GM23338 (cell line): Measurements from ENCODE around the gene MMD. TPM values are rescaled to one million over a fixed set of nuclear protein-coding genes. Genes with fewer than 3 reads are reported as not detected.

ENCODE experiments used
- ATAC-seq: fragments of 200-7000 bp; cut with Tn5 transposase; 3 replicates; pipeline ENCODE4 v1.9.1; 2020
- DNase-seq: peaks from one replicate; pipeline ENCODE4 v3.0.0-alpha.2; 2015; ENCODE audit warnings: low spot score
- H2AFZ ChIP-seq: fragments of 200-600 bp; sonication (generic); 2 replicates; pipeline ENCODE4 v1.8.0; 2016; ENCODE audit warnings: antibody characterized with exemption, mild to moderate bottlenecking, moderate library complexity
- H3F3A ChIP-seq: fragments of 200-600 bp; sonication (generic); replicated peaks from 2 replicates; pipeline ENCODE4 v1.8.0; 2017; ENCODE audit warnings: antibody characterized with exemption, mixed run types, low read depth
- H3K27ac ChIP-seq: fragments of 200-600 bp; sonication (generic); 2 replicates; pipeline ENCODE4 v1.6.1; 2016; ENCODE audit warnings: low read depth
- H3K27me3 ChIP-seq: fragments of 200-600 bp; sonication (generic); 2 replicates; pipeline ENCODE4 v1.8.0; 2016; ENCODE audit warnings: mild to moderate bottlenecking, mixed run types, moderate library complexity; ENCODE audit not compliant: insufficient read depth
- H3K36me3 ChIP-seq: fragments of 200-600 bp; sonication (generic); 2 replicates; pipeline ENCODE4 v1.8.0; 2016; ENCODE audit warnings: mild to moderate bottlenecking; ENCODE audit not compliant: insufficient read depth
- H3K4me1 ChIP-seq: fragments of 200-600 bp; sonication (generic); 2 replicates; pipeline ENCODE4 v1.8.0; 2016; ENCODE audit warnings: mild to moderate bottlenecking, moderate library complexity; ENCODE audit not compliant: insufficient read depth
- H3K4me2 ChIP-seq: fragments of 200-600 bp; sonication (generic); 2 replicates; pipeline ENCODE4 v1.7.1; 2017; ENCODE audit warnings: mixed run types
- H3K4me3 ChIP-seq: fragments of 200-600 bp; sonication (generic); 2 replicates; pipeline ENCODE4 v1.6.1; 2016; ENCODE audit warnings: mixed run types
- H3K79me2 ChIP-seq: fragments of 200-600 bp; sonication (generic); replicated peaks from 2 replicates; pipeline ENCODE4 v1.8.0; 2017; ENCODE audit warnings: mild to moderate bottlenecking; ENCODE audit not compliant: insufficient read depth
- H3K9me2 ChIP-seq: fragments of 200-600 bp; sonication (generic); 2 replicates; pipeline ENCODE4 v1.8.0; 2017; ENCODE audit not compliant: insufficient read depth
- H4K20me1 ChIP-seq: fragments of 200-600 bp; sonication (generic); replicated peaks from 2 replicates; pipeline ENCODE4 v1.8.0; 2017; ENCODE audit warnings: mild to moderate bottlenecking; ENCODE audit not compliant: insufficient read depth
- H3K27ac Mint-ChIP-seq: 2 replicates; pipeline ENCODE4 v1.8.0; 2020; ENCODE audit warnings: inconsistent platforms, mild to moderate bottlenecking, moderate library complexity, mixed read lengths
- H3K27me3 Mint-ChIP-seq: 3 replicates; pipeline ENCODE4 v1.8.0; 2022; ENCODE audit warnings: low read depth, mild to moderate bottlenecking, moderate library complexity, mixed read lengths, inconsistent platforms; ENCODE audit not compliant: insufficient read depth, poor library complexity
- H3K36me3 Mint-ChIP-seq: 3 replicates; pipeline ENCODE4 v1.8.0; 2021; ENCODE audit warnings: low read depth, mild to moderate bottlenecking, inconsistent platforms, moderate library complexity, mixed read lengths
- H3K4me1 Mint-ChIP-seq: 3 replicates; pipeline ENCODE4 v1.8.0; 2020; ENCODE audit warnings: mild to moderate bottlenecking, inconsistent platforms, mixed read lengths
- H3K4me3 Mint-ChIP-seq: 3 replicates; pipeline ENCODE4 v1.8.0; 2021; ENCODE audit warnings: moderate library complexity, mild to moderate bottlenecking, inconsistent platforms, mixed read lengths
- H3K9me3 Mint-ChIP-seq: 3 replicates; pipeline ENCODE4 v1.8.0; 2020; ENCODE audit warnings: moderate library complexity, mild to moderate bottlenecking, inconsistent platforms, mixed read lengths
- CTCF ChIP-seq, 2 experiments: fragments of 200-600 bp in 1 of 2; sonication (generic) in 1 of 2; conservative IDR thresholded peaks; 2 replicates each; pipeline versions ENCODE4 v1.5.1 to v1.6.1; 2016 to 2017; ENCODE audit warnings: antibody characterized with exemption in 2 of 2, low read depth in 2 of 2, mild to moderate bottlenecking in 2 of 2, moderate library complexity in 1 of 2
- ETS1 ChIP-seq: IDR thresholded peaks from 2 replicates; pipeline ENCODE4 v1.6.1; 2016; ENCODE audit warnings: antibody characterized with exemption
- EZH2phosphoT487 ChIP-seq: fragments of 200-600 bp; sonication (generic); IDR thresholded peaks from one replicate; pipeline ENCODE4 v1.8.1; 2018; ENCODE audit warnings: antibody characterized with exemption; ENCODE audit not compliant: unreplicated experiment
- JUNB ChIP-seq: IDR thresholded peaks from one replicate; pipeline ENCODE4 v1.6.1; 2016; ENCODE audit warnings: antibody characterized with exemption; ENCODE audit not compliant: unreplicated experiment
- NANOG ChIP-seq: IDR thresholded peaks from 2 replicates; pipeline ENCODE4 v1.6.1; 2016; ENCODE audit warnings: antibody characterized with exemption, borderline replicate concordance
- POLR2AphosphoS5 ChIP-seq: IDR thresholded peaks from 2 replicates; pipeline ENCODE4 v1.6.1; 2016; ENCODE audit warnings: antibody characterized with exemption, low read depth
- REST ChIP-seq: IDR thresholded peaks from one replicate; pipeline ENCODE4 v1.6.1; 2018; ENCODE audit warnings: antibody characterized with exemption; ENCODE audit not compliant: unreplicated experiment
- STAT1 ChIP-seq: IDR thresholded peaks from one replicate; pipeline ENCODE4 v1.6.1; 2016; ENCODE audit warnings: antibody characterized with exemption; ENCODE audit not compliant: unreplicated experiment
- ZNF331 ChIP-seq: fragments of 250-450 bp; sonication (Bioruptor Pico); IDR thresholded peaks from 2 replicates; pipeline ENCODE4 v1.5.0; 2020; ENCODE audit warnings: low read depth, mild to moderate bottlenecking, moderate library complexity
- ZNF462 ChIP-seq: fragments of 250-450 bp; sonication (Bioruptor Pico); IDR thresholded peaks from 2 replicates; pipeline ENCODE4 v1.5.0; 2020; ENCODE audit warnings: mild to moderate bottlenecking, moderate library complexity
- polyA plus RNA-seq: library from polyadenylated mRNA; unstranded; fragments of >200 nt; fragmentation: Nextera tagmentation; extraction: Ambion mirVana; gene quantifications from 2 replicates; pipeline ENCODE4 v1.2.1, GENCODE V29; 2016
- total RNA-seq: library from RNA; depleted of rRNA; stranded (reverse); fragments of >200 nt; shearing (Covaris generic); gene quantifications from 2 replicates; pipeline ENCODE4 v1.2.3, GENCODE V29; 2014

The MMD gene
- total and polyA plus RNA-seq, 2 experiments from 2014 or later: 46.4 to 47.0 TPM

- Histone ChIP-seq H2AFZ (no peak overlapping the region), H3K9me2 (peaks cover 2% of the 10 kb centered on the region; the same call in 1 of the 2 replicates), H4K20me1 (no peaks in the 10 kb centered on the region), H3K36me3 (no peaks in the 10 kb centered on the region), H3K4me2 (no peak overlapping the region), H3F3A (no peaks in the 10 kb centered on the region), H3K79me2 (no peaks in the 10 kb centered on the region), H3K4me1 (peaks cover under 1% of the 10 kb centered on the region; the same call in 1 of the 2 replicates), H3K27ac (no peak overlapping the region), H3K27me3 (no peaks in the 10 kb centered on the region), H3K4me3 (no peak overlapping the region)
- H3K4me3 Mint-ChIP-seq: no peak overlapping the region
- DNase-seq (no peak), ATAC-seq (no peak)
- TF ChIP-seq STAT1 (no peak), ZNF462 (CRISPR knock-in tag) (no peak), REST (no peak), POLR2AphosphoS5 (no peak), NANOG (no peak), EZH2phosphoT487 (no peak), CTCF (conservative IDR thresholded peaks at IDR 0.05; ENCODE audit: low read depth in 2 of 2) (no peak), ETS1 (no peak), JUNB (no peak), ZNF331 (CRISPR knock-in tag) (no peak)
- H3K27me3 Mint-ChIP-seq: peaks cover 2% of the 10 kb centered on the region
- peaks cover 9% of the 10 kb centered on the region; the same call in 2 of the 3 replicates for H3K9me3 Mint-ChIP-seq
- peaks cover 10% of the 10 kb centered on the region for H3K4me1 Mint-ChIP-seq
- H3K36me3 Mint-ChIP-seq: no peaks in the 10 kb centered on the region
- H3K27ac Mint-ChIP-seq: no peak overlapping the region
Measured at GRCh38 chr17:55344514-55344997, 77.1 kb downstream of the MMD start.
